Muscle layer of duodenum (tissue), 2 donors: ENCODE data around the gene CRAMP1.

Source experiments
- H3K27ac ChIP-seq: one replicate; pipeline ENCODE4 v1.7.0; 2013; ENCODE audit warnings: mild to moderate bottlenecking, low read length
- H3K27me3 ChIP-seq: one replicate; pipeline ENCODE4 v1.7.0; 2013; ENCODE audit warnings: low read depth, mild to moderate bottlenecking, control low read depth, low read length
- H3K36me3 ChIP-seq, 2 donors: one replicate each; pipeline ENCODE4 v1.7.0; 2013; ENCODE audit warnings: low read length in 2 of 2, control low read depth in 1 of 2, mild to moderate bottlenecking in 1 of 2; ENCODE audit not compliant: insufficient read depth in 2 of 2, control insufficient read depth in 1 of 2
- H3K4me1 ChIP-seq, 2 donors: one replicate each; pipeline ENCODE4 v1.7.0; 2013; ENCODE audit warnings: low read length in 2 of 2, mild to moderate bottlenecking in 2 of 2, control low read depth in 1 of 2, moderate library complexity in 1 of 2; ENCODE audit not compliant: insufficient read depth in 2 of 2, control insufficient read depth in 1 of 2
- H3K4me3 ChIP-seq, 2 donors: one replicate each; pipeline ENCODE4 v1.7.0; 2013; ENCODE audit warnings: low read length in 2 of 2, low read depth in 1 of 2, mild to moderate bottlenecking in 1 of 2
- H3K9me3 ChIP-seq, 2 donors: one replicate each; pipeline ENCODE4 v1.7.0; 2013; ENCODE audit warnings: low read length in 2 of 2, control low read depth in 1 of 2, mild to moderate bottlenecking in 1 of 2; ENCODE audit not compliant: control insufficient read depth in 1 of 2
- donor health status: healthy.

The CRAMP1 gene

DNA sequence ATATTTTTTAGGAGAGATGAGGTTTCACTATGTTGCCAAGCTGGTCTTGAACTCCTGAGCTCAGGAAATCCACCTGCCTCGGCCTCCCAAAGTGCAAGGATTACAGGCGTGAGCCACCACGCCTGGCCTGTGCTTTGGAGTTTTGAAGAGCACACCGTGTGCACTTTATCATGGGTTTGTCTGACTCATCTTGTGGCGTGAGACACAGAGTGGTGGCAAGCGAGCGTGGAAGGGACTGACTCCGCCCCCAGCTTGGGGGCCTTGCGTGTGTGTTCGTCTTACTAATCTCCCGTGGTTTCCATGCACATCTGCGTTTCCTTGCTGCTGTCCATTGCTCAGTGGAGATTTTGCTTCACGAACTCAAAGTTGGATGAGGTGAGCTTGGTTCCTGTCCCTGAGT, 22.9 kb downstream of the CRAMP1 start:
- no peak overlapping the region for H3K27ac ChIP-seq
- H3K4me1 ChIP-seq: no peaks in the 10 kb centered on the region
- H3K27me3 ChIP-seq: no peaks in the 10 kb centered on the region
- no peak overlapping the region for H3K4me3 ChIP-seq
- peaks cover 55 to 61% of the 10 kb centered on the region in 2 donors for H3K36me3 ChIP-seq
- no peaks in the 10 kb centered on the region for H3K9me3 ChIP-seq

DNA sequence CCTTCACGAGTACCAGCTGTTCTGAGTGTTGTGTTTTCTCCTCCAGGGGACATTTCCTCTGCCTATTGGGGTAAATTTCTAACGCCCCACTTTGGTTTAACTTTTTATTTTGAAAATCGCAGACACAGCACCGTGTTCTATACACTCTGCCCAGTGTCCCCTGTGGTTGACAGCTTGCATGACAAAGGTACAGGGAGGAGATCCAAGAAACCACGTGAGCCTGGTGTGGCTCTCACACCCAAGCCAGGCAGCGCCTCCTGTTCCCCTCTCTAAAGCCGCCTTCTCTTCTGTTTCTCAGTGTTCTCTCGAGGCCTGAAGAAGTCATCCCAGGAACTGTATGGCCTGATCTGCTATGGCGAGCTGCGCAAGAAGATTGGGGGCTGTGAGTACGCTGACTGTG, 25.4 kb downstream of the CRAMP1 start:
- Histone ChIP-seq H3K27ac (no peak overlapping the region), H3K36me3 (peaks cover 68 to 70% of the 10 kb centered on the region in 2 donors)

DNA sequence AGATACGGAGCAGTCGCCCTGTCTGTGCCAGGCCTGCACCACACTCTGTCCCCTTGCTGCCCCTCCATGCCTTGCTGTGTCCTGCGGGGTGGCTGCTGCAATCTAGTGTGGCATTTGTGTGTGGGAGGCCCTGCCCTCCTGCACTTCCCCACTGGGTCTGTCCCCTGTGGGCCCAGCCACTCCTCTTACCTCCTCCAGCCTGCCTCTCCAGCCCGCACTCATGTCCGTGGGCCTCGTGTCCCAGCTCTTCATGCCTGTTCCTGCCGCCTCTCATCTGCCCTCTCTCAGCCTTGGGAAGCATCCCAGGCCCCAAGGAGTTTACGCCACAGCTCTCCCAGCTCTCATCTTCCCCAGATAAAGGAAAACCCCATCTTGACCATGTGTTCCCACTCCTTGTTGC, 26.6 kb downstream of the CRAMP1 start:
- Histone ChIP-seq H3K9me3 (no peaks in the 10 kb centered on the region), H3K4me3 (no peak overlapping the region), H3K27me3 (no peaks in the 10 kb centered on the region), H3K36me3 (peaks cover 67 to 70% of the 10 kb centered on the region in 2 donors), H3K27ac (no peak overlapping the region), H3K4me1 (no peaks in the 10 kb centered on the region)

More for the DNA sequence above, 25.4 kb downstream of the CRAMP1 start:
- Histone ChIP-seq H3K4me3 (no peak overlapping the region), H3K27me3 (no peaks in the 10 kb centered on the region), H3K9me3 (no peaks in the 10 kb centered on the region), H3K4me1 (no peaks in the 10 kb centered on the region)

- Histone ChIP-seq H3K27me3 (no peaks in the 10 kb centered on the region), H3K4me3 (no peak overlapping the region), H3K4me1 (no peaks in the 10 kb centered on the region), H3K27ac (no peak overlapping the region), H3K36me3 (peaks cover 67 to 71% of the 10 kb centered on the region in 2 donors), H3K9me3 (no peaks in the 10 kb centered on the region)
These were observed 27.1 kb downstream of the CRAMP1 start for GRCh38 chr16:1639282-1639681.

DNA sequence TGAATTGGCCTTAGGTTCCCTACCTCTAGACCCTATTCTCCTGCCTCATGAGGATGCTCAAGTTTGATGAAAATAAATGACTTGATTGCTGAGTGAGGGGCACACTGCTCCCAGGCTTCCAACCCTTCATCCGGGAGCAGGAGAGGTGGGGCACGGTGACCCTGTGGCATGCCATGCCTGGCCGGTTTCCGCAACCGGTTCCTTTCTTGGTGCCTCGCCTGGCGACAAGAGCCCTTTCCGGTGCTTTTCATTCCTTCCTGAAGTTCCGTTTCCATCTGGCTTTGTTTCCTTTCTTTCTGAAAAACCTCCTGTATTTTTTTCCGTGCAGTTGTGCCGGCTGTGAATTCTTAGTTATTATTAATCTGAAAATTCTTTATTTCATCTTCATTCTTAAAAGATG, 27.7 kb downstream of the CRAMP1 start:
- Histone ChIP-seq H3K27ac (no peak overlapping the region), H3K4me3 (no peak overlapping the region), H3K36me3 (peaks cover 65 to 69% of the 10 kb centered on the region in 2 donors)

GRCh38 chr16:1640261-1640941, 28.2 kb downstream of the CRAMP1 start:
- H3K27ac ChIP-seq: no peak overlapping the region
- no peak overlapping the region for H3K4me3 ChIP-seq
- no peaks in the 10 kb centered on the region for H3K4me1 ChIP-seq
- H3K36me3 ChIP-seq: peaks cover 63 to 73% of the 10 kb centered on the region in 2 donors
- no peaks in the 10 kb centered on the region for H3K27me3 ChIP-seq
- no peaks in the 10 kb centered on the region for H3K9me3 ChIP-seq

More for the DNA sequence above, 27.7 kb downstream of the CRAMP1 start:
- H3K9me3 ChIP-seq: no peaks in the 10 kb centered on the region
- H3K27me3 ChIP-seq: no peaks in the 10 kb centered on the region
- H3K4me1 ChIP-seq: no peaks in the 10 kb centered on the region

DNA sequence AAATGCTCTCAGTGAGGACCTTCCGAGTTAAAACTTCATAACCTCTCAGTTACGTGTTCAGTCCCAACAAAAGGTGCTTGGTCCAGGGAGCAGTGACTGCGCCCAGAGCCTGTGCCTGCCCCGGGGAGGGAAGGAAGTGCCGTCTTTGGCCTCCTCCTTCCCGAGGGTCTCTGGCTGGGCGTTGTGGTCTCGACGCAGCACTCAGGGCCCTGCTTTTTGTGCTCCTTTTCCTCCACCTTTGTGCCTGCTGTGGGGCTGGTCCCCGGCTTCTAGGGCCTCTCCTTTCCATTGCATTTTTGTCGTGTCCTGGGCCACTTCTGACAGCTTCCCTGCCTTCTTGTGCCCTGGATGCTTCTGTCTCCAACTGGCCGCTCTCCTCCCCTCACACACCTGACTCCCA, 29.1 kb downstream of the CRAMP1 start:
- Histone ChIP-seq H3K36me3 (peaks cover 72 to 80% of the 10 kb centered on the region in 2 donors), H3K4me3 (no peak overlapping the region), H3K27ac (no peak overlapping the region), H3K27me3 (no peaks in the 10 kb centered on the region), H3K9me3 (no peaks in the 10 kb centered on the region), H3K4me1 (no peaks in the 10 kb centered on the region)

GRCh38 chr16:1642148-1642547, 30.0 kb downstream of the CRAMP1 start:
- H3K27ac ChIP-seq: no peak overlapping the region
- H3K4me3 ChIP-seq: no peak overlapping the region
- H3K27me3 ChIP-seq: no peaks in the 10 kb centered on the region
- peaks cover 74 to 80% of the 10 kb centered on the region in 2 donors for H3K36me3 ChIP-seq
- H3K9me3 ChIP-seq: no peaks in the 10 kb centered on the region
- H3K4me1 ChIP-seq: no peaks in the 10 kb centered on the region

GRCh38 chr16:1642753-1643152, 30.6 kb downstream of the CRAMP1 start:
- Histone ChIP-seq H3K9me3 (no peaks in the 10 kb centered on the region), H3K36me3 (peaks cover 73 to 78% of the 10 kb centered on the region in 2 donors), H3K27ac (no peak overlapping the region)

DNA sequence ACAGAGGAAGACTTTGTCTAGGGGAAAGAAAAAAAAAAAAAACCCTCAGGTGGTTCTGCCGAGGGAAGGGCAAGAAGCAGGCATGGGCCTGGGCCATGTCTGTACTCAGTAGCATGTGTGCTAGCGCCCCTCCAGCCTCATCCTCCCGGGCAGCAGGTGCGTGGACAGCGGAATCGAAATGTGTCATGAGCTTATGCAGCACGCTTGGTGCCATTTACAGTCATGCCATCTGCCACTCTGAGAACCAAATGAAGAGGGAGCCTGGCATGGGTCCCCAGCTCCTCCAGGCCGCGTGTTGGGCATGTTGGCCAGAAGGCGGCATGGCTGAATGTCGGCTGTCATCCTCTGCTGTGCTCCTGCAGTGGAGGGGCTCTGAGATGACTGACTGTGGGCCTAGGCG, 31.4 kb downstream of the CRAMP1 start:
- Histone ChIP-seq H3K36me3 (peaks cover 65 to 70% of the 10 kb centered on the region in 2 donors), H3K4me1 (no peaks in the 10 kb centered on the region), H3K27ac (no peak overlapping the region), H3K27me3 (no peaks in the 10 kb centered on the region), H3K9me3 (no peaks in the 10 kb centered on the region), H3K4me3 (no peak overlapping the region)

More at GRCh38 chr16:1642753-1643152, 30.6 kb downstream of the CRAMP1 start:
- no peak overlapping the region for H3K4me3 ChIP-seq
- H3K27me3 ChIP-seq: no peaks in the 10 kb centered on the region
- H3K4me1 ChIP-seq: no peaks in the 10 kb centered on the region

DNA sequence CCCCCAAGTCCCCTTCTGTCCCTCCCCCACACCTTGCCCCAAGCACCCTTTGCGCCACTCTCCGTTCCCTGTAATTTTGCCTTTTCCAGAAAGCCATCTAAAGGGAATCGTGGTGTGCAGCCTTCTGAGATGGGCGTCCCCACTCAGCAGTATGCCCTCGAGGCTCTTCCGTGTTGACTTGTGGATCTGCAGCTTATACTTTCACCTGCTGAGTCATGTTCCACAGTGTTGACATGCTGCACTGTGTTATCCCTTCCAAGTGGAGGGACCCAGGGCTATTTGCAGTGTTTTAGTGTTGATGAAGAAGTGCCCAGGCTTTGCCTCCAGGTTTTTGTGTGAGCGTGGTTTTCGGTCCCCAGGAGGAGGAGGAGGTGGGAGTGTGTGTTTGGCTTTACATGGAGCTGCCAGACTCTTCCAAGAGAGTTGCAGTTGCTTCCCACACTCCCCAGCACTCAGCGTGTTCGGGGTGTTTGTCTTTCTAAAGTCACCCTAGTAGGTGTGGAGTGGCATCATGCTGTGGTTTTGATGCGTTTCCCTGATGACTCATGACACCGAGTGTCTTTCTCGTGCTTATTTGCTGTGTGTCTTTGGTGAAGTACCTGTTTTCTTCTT, 33.9 kb downstream of the CRAMP1 start:
- no peaks in the 10 kb centered on the region for H3K4me1 ChIP-seq
- peaks cover 46 to 47% of the 10 kb centered on the region in 2 donors for H3K36me3 ChIP-seq
- no peak overlapping the region for H3K27ac ChIP-seq
- H3K9me3 ChIP-seq: no peaks in the 10 kb centered on the region
- no peak overlapping the region for H3K4me3 ChIP-seq
- H3K27me3 ChIP-seq: no peaks in the 10 kb centered on the region
